CD4-positive, alpha-beta T cell treated with Interleukin-1 beta for 1 hour (primary cell): ENCODE measurements around the gene RPUSD4.

ENCODE experiments used
- DNase-seq, 2 donors: peaks; one replicate each; pipeline ENCODE4 v3.0.0-alpha.2; 2020 to 2022

RPUSD4 gene

GRCh38 chr11:126176853-126177470 is 34.5 kb downstream of the RPUSD4 start:
- DNase-seq: no peak

GRCh38 chr11:126175393-126175792 is 36.1 kb downstream of the RPUSD4 start:
- DNase-seq: no peak

- DNase-seq: no peak
These were observed 36.6 kb downstream of the RPUSD4 start for GRCh38 chr11:126174816-126175215.

- no peak for DNase-seq
These were observed 38.2 kb downstream of the RPUSD4 start for GRCh38 chr11:126173257-126173656.

- no peak for DNase-seq
These were observed 38.8 kb downstream of the RPUSD4 start for GRCh38 chr11:126172596-126173038.

GRCh38 chr11:126169291-126169690 is 42.2 kb downstream of the RPUSD4 start:
- no peak for DNase-seq

DNA sequence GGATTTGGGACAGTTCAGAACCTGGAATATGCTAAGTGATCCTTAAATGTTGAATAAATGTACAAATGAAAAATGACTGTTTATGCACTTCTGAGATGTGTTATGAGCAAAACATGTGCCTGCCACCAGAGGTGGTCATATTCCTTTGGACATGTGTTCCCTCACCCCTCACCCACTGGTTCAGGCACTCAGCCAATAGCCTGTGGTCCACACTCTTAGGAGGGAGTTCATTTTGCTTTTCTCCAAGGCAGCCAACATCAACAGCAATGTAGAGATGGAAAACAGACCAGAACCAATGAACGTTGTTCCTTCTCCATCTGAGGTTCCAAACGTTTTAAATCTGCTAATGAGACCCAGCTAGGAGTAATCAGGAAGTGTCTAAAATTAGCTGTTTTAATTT is 44.0 kb downstream of the RPUSD4 start:
- no peak for DNase-seq

- no peak for DNase-seq
These were observed 45.0 kb downstream of the RPUSD4 start for GRCh38 chr11:126166413-126166812.

DNA sequence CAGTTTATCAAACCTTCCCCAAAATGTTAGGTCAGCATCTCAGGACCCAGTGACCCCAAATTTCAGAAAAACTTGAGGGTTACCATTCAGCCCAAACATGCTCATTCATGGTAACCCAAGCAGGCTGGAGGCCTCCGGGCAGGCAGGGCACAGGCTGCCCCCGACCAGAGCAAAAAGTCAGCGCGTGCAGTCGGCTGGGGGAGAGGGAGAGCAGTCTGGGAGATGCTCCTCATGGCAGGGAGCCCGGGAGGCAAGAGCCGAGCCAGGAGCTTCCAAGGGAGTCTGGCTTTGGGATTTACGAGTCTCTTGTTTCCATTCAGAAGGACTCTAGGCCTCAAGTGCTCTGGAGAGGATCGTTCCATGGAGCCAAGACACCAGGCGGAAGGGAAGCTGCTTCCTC is 45.7 kb downstream of the RPUSD4 start:
- no peak for DNase-seq

GRCh38 chr11:126165311-126165720 is 46.1 kb downstream of the RPUSD4 start:
- DNase-seq: no peak

DNA sequence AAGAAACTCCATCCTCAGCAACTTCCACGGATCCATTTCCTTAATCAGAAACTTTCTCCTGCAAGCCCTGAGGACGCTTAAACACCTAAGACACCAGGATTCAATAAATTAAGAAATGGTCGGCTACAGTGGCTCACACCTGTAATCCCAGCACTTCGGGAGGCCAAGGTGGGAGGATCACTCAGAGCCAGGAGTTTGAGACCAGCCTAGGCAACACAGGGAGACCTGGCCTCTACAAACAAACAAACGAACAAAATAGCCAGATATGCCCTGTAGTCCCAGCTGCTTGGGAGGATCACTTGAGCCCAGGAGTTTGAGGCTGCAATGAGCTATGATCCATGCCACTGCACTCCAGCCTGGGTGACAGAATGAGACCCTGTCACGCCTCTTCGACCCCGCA is 46.7 kb downstream of the RPUSD4 start:
- DNase-seq: no peak

- no peak for DNase-seq
These were observed 47.7 kb downstream of the RPUSD4 start for GRCh38 chr11:126163779-126164178.

DNA sequence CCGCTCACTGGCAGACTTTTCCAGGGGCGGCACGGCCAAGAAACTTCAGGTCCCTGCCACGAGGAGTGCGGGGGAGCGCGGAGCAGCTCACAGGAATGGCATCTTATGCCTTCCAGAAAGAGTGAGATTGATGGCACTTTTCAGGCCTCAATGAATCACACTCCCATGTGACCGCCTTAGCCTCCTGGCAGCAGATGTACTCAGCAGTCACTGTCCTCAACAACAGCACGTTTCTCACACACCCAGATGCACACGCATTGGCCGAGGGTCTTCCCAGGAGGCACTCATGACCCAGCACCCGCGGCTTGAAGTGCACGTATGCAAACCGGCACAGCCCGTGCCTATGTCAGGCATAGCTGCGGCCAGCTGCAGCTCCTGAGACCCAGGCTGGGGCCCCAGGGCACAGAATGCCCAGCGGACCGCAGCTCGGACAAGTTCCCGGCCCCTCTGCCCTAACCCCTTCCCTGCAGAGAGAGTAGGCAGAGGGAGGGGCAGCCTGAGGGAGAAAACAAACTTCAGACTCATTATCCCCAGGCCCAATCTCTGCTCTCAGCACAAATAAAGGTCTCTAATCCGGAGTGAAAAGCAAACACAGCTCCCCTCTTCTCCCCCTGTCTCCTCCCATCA is 48.3 kb downstream of the RPUSD4 start:
- DNase-seq: no peak

GRCh38 chr11:126162306-126163030 is 49.0 kb downstream of the RPUSD4 start:
- DNase-seq: no peak

- no peak for DNase-seq
These were observed 50.4 kb downstream of the RPUSD4 start for GRCh38 chr11:126161023-126161391.

- no peak for DNase-seq
These were observed 51.0 kb downstream of the RPUSD4 start for GRCh38 chr11:126160345-126161022.

DNA sequence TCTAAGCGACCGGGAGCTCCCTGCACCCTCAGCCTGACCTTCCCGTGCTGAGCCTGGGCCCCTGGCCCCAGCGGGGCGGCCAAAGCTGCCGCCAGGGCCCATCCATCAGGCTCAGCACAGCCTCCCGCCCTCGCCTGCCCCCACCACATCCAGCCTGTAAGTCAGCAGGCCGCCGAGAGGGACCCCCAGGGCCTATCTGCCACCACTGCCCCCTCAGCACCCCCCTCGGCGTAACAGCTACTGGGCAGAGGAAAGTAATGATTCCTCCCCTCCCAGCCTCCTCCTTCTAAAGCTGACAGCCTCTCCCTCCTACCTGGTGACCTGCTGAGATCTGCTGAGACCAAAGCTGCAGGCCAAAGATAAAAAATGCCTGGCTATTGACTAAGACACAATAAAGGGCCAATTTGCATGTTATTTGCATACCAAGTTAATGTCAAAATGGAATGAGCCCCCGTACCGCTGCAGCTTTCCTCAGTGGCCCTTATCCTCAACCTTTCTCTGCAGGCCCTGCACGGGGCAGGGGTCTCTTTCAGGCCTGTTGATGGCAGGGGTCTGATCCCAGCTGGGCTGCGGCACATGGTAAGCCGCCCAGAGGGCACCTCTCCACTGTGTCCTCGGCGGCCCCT is 51.6 kb downstream of the RPUSD4 start:
- DNase-seq: no peak

GRCh38 chr11:126158054-126158791 is 53.2 kb downstream of the RPUSD4 start:
- no peak for DNase-seq

DNA sequence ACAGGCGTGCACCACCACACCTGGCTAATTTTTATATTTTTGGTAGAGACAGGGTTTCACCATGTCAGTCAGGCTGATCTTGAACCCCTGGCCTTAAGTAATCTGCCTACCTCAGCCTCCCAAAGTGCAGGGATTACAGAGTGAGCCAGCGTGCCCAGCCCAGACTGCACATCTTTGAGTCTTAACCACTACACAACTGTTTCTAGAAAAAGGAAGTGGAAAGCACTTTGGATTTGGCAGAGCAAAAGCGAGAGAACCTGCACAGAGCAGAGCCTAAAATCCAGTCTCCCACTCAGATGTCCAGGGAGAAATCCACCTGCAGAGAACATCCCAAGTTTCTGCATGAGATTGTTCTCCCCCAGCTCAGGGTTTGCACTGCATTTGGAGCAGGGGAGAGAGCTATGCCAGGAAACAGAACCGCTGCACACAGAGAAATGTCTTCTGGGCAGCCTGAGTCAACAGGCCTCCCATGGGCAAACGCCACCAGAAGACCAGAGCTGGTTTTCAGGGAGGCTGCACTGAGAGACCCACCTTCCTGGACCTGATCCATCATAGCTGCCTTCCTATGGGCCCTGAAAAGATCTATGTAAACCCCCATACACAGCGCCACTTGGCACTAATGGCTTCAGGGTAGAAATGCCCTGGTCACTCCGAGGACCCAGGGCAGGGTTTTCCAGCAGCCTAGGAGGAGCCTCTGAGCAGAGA is 54.0 kb downstream of the RPUSD4 start:
- no peak for DNase-seq

- DNase-seq: no peak
These were observed 54.6 kb downstream of the RPUSD4 start for GRCh38 chr11:126156814-126157213.

- DNase-seq: no peak
These were observed 55.9 kb downstream of the RPUSD4 start for GRCh38 chr11:126155402-126156187.
